Epidermal melanocyte (primary cell): Measurements from ENCODE around the gene PAX9.

ENCODE experiments used
- DNase-seq: peaks from one replicate; pipeline ENCODE4 v3.0.0; 2011; ENCODE audit warnings: low spot score; ENCODE audit not compliant: insufficient read length

PAX9 gene

DNA sequence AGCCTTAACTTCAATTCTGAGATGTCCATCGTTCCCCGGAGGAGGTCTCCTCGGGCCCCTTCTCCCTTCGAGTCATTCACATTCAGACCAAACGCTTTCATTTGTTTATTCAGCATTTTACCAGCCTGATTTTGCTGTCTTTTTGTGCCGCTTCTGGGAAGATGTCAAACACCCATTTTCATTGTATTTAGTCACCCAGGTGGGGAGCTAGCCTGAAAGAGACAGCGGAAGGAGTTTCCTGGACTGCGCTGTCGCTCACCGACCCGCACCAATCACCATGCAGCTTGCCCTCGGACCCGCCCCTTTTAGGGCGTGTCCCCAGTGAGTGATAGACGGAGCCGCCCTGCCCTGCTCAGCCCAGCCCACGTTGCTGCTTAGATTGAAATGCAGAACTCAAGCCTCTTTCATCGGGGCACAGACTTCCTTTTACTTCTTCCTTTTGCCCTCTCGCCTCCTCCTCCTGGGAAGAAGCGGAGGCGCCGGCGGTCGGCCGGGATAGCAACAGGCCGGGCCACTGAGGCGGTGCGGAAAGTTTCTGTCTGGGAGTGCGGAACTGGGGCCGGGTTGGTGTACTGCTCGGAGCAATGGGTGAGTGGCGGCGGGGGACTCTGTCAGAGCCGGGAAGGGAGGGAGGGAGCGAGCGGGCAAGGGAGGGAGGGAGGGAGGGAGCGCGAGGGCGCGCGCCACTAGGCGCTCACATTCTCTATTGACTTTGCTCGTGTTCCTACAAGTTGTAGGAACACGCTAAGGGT is at the start of gene PAX9:
PAX9 (plus strand) TSS at position 355 of the 752 bp plus-strand sequence; CDS start at position 585, 230 bp downstream.
- no peak for DNase-seq

GRCh38 chr14:36617824-36618223 is 43.8 kb upstream of the PAX9 start:
- DNase-seq = no peak

- DNase-seq = no peak
Measured at GRCh38 chr14:36618641-36619040, 43.0 kb upstream of the PAX9 start.

DNA sequence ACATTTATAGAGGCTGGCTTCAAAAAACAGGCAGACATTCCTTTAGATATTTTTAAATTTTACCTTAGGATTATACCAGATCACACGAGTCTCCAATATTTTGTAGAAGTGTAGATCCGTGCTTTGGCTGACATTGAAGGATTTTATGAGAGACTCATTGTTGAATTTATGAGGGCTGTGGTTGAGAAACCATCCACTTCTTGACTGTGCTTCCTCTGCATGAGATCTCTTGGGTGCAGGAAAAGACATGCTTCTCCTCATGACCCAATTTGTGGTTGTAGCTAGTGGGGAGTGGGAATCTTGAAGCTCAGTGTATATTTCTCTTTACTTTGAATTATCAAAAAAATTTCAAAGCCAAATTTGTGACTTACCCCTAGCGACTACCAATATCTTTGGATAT is 42.5 kb upstream of the PAX9 start:
- no peak for DNase-seq

DNA sequence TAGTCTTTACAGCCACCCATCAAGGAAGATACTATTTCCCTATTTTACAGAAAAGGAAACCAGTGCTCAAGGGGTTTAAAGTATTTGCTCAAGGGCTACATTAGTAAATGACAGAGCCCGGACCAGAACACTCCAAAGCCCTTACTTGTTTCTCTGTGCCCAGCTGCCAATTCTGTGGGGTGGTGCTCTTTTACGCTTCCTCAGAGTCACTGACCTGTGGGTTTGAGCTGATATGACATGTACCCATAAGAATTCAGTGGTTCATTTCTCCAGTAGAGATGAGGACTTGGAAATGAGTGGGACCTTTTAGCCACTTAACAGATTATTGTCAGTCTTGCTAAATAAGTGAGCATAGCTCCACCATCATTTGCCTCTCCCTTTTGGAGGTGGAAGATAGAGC is 41.8 kb upstream of the PAX9 start:
- no peak for DNase-seq

DNA sequence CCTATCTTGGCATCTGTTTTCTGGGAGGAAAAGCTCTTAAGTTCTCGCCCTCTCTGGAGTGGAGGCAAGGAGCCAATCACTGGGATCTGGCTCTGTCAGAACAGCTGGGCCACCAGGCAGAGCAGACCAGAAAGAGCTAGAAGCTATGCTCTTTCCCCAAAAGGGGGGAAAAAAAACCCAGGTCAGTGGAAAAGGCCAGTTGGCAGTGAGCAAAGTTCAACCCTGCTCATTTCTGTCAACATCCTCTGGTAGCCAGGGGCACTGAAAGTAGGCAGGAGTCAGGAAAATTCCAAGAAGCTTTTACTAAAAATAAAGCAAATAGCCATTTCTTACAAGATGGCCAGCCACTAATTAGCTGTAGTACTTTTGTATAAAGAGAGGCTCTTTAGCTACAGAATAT is 36.6 kb upstream of the PAX9 start:
- DNase-seq = no peak

DNA sequence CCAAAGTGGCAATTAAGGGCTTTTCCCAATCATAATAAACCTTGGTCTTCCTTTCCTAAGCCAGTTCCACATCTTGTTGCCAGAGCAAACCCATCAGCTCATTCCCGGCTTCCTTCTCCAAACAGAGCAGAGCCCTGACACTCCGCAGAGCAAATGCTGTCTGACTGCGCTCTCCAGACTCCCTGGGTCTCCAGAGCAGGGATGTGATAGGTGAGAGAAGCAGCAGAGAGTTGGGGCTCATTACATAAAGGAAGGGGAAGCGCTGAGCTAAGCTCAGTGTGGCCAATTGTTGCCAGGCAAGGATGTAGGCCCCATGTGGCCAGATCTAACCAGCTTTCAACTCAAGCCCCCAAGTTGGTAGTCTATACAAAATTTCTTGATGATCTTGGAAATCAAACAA is 36.2 kb upstream of the PAX9 start:
- DNase-seq = no peak

GRCh38 chr14:36626151-36626550 is 35.5 kb upstream of the PAX9 start:
- DNase-seq = no peak

GRCh38 chr14:36627981-36628380 is 33.7 kb upstream of the PAX9 start:
- no peak for DNase-seq

DNA sequence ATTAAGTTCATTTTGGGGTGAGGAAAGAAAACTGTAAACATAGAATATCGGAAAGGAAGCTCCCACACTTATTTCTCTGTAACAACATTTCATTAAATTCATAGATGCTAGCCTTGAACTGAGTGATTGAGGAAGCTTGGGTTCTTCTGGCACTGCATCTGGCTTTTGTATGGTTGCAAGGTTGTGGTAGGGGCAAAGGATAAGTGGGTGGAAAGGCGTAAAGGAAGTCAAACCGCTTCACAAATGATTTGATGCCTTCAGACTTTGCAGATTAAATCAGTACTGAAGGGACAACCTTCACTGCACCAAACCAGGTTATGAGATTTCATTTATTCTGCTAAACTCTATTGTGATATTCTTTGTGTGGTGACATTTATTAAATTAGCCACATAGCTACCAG is 28.1 kb upstream of the PAX9 start:
- DNase-seq = no peak

- DNase-seq = no peak
Measured at GRCh38 chr14:36646664-36647416, 14.8 kb upstream of the PAX9 start.

DNA sequence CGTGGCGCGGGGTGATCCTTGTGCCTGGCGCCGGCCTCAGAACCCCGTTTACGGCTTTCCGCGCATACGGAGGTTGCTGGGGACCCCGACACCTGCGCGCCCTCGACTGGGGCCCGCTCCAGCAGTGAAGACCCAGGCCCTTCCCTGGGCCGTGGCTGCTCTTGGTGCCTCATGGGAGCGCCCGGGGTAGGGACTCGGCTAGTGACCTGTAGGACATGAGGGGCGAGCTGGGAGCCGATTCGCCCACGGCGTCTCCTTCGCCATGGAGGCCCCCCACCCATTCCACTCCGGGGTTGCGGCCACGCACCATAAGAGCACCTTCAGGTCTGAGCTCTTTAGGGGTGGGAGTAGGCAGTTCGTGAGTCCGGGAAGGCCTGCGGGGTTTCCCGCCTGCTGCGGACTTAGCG is 14.2 kb upstream of the PAX9 start:
- DNase-seq = no peak

GRCh38 chr14:36647824-36648753 is 13.6 kb upstream of the PAX9 start:
- DNase-seq = no peak

DNA sequence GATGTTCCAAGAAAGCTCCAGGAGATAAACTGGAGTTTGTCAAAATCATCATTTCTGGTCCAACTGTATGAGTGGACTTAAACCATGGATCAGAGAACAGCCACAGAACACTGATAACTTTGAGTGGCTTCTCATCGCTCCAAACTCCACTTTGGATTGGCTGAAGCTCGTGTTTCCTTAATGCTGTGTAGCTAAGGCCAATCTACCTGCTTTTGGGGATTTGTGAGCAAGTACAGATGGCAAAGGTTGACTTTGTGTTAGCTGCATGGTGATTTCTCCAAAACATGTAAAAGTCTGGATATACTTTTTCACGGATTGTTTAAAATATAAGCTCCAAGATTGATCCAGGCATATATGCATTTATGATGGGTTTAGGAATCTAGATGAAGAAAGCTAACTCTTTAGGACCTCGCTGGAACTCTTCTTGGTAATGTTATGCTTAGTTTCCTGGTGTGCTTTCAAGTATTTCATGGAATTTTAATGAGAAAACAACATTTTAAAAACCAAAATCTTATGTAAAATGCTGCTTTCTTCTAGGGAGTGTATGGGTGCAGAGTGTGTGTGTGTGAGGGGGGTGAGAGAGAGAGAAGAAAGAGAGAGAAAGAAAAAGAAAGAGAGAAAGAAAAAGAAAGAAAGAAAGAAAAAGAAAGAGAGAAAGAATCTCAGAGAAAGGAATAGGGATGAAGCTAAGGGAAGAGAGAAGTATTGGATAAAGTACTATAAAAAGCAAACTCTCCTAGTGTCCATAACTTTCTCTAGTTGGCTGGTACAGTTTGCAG is 11.6 kb upstream of the PAX9 start:
- no peak for DNase-seq

GRCh38 chr14:36652542-36653201 is 9.0 kb upstream of the PAX9 start:
- no peak for DNase-seq

- no peak for DNase-seq
Measured at GRCh38 chr14:36653413-36653812, 8.2 kb upstream of the PAX9 start.

DNA sequence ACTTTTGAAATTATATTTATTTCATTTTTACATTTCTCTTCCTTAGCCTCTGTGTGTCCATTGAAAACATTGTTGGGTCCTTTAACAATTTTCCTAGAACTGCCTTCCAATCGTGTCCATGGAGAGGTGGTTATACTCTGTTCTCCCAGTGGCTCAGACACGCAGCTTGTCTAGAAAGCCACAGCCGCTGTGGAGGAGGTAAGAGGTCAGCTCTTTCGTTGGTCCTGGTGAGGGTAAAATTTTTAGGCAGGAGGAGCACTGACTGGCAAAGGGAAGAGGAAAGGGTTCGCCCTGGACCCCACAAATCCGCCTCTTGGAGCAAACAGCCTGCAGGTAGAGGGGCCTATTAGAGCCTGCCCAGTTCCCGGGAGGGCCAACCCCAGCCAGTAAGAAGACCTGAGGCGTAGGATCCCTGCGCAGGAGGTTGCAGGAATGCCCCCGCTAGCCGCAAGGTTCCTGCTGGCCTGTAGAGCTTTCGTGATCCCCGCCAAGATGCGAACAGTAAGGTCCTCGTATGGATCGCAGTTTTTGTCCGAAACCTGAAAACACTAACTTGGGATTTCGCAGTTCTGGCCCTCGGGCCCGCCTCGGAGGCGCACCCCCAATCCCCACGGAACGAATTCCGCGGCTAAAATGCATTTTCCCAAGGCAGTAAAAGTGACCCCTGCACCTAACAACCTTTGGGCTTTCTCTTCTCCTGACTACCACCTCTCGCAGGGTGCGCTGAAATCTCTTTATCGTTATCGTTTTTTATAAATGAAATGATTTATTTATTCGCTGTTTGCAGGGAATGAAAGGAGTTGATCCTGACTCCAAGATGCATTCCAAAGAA is 7.5 kb upstream of the PAX9 start:
- no peak for DNase-seq

DNA sequence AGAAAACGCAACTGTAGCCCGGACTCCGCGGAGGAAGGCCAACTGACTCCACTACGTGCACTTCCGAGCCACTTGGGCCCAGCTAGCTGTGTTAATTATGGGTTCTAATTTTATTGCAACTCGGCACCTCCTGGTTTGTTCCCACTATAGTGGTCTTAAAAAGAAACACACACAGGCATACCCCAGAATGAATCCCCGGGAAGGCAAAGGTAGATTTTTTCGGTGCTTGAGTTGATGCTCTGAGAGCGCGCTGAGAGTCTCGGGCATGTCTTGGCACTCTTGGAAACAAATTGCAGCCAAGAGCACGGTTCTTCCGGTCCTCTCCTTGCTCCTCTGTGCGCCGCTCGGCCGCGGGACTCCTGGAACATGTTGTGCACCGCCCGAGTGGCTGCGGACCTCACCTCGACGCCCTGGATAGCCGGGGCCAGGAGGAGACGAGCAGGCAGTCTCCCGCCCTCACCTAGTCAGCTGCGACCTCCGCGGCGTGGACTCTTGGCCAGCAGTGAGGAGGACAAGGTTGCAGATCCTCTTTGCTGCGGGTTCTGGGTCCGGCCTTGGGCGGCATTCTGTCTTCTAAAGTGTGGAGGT is 6.8 kb upstream of the PAX9 start:
- DNase-seq = no peak

DNA sequence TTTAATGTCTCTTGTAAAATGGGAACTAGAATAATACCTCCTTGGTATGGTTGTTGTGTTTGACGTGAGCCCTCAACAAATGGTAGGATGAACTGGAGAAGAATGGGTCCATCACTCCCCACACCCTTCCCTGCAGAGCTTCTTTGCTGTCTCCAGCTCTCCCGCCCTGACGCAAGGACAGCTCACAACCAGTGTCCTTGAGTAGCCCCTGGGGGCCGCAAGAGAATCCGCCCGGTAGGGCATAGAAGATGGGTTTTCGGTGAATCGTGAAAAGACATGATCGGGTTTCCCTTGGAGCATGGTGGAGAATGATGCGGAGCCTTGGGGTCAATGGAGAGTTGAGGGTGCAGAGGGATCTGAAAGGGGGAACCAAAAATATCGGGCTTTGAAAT is 6.1 kb upstream of the PAX9 start:
- DNase-seq = no peak
